Body of pancreas (tissue), 4 donors: ENCODE measurements around the gene CYB5A. TPM values are rescaled to one million over a fixed set of nuclear protein-coding genes. Genes with fewer than 3 reads are reported as not detected.

Experiments used
- ATAC-seq: fragments of 150-250 bp; one replicate; pipeline ENCODE4 v1.9.1; 2016
- DNase-seq, 4 donors: peaks; one replicate each; pipeline ENCODE4 v3.0.0-alpha.2; 2019
- H3K27ac ChIP-seq, 4 donors: fragments of 200-600 bp; sonication (generic); 1 replicate in 3 of 4; 2 replicates in 1 of 4; pipeline versions ENCODE4 v1.5.1 to v1.6.1; 2016 to 2019; ENCODE audit warnings: mild to moderate bottlenecking in 1 of 4, mixed read lengths in 1 of 4, moderate library complexity in 1 of 4
- H3K27me3 ChIP-seq, 2 donors: fragments of 200-600 bp; sonication (generic); one replicate each; pipeline ENCODE4 v1.6.0; 2016; ENCODE audit warnings: mild to moderate bottlenecking in 1 of 2
- H3K36me3 ChIP-seq, 2 donors: fragments of 200-600 bp; sonication (generic); replicated peaks in 1 of 2; 2 replicates each; pipeline ENCODE4 v1.5.1; 2016; ENCODE audit warnings: low read depth in 2 of 2; ENCODE audit not compliant: insufficient read depth in 1 of 2
- H3K4me1 ChIP-seq: fragments of 200-600 bp; sonication (generic); one replicate; pipeline ENCODE4 v1.6.0; 2016
- H3K4me3 ChIP-seq, 2 donors: fragments of 200-600 bp; sonication (generic); 1 replicate in 1 of 2; 2 replicates in 1 of 2; pipeline ENCODE4 v1.5.1; 2016 to 2019
- H3K9me3 ChIP-seq, 3 donors: fragments of 200-600 bp; sonication (generic); 1 replicate in 2 of 3; 2 replicates in 1 of 3; pipeline ENCODE4 v1.5.1; 2016
- CTCF ChIP-seq, 7 experiments: fragments of 450-650 bp in 4 of 7; fragments of 200-600 bp in 3 of 7; sonication (generic) in 3 of 7; IDR thresholded peaks; one replicate each; pipeline ENCODE4 v1.5.1; 2016 to 2019; ENCODE audit warnings: antibody characterized with exemption in 7 of 7
- POLR2A ChIP-seq, 3 donors: fragments of 450-650 bp; IDR thresholded peaks; one replicate each; pipeline ENCODE4 v1.6.1; 2016; ENCODE audit warnings: antibody characterized with exemption in 3 of 3, mild to moderate bottlenecking in 2 of 3
- WGBS, 2 donors: methylation state at CpG; one replicate each; pipeline ENCODE4 v1.1.5; 2017; 5-methylcytosine and 5-hydroxymethylcytosine counted together
- intact Hi-C: fragments of 100-400 bp; cut with DNase I; formaldehyde crosslinking; loops from one replicate; pipeline ENCODE4 v1.15.1; 2023
- total RNA-seq, 2 donors: library from RNA; depleted of rRNA; stranded (reverse); fragments of >200 nt; gene quantifications; one replicate each; pipeline ENCODE4 v1.1.0, GENCODE V29; 2016

Gene CYB5A
- total RNA-seq, 2 donors from 2014 or later: 209 to 264 TPM

- no peak overlapping the region for H3K4me3 ChIP-seq
- intact Hi-C loops: no loop called here
- DNase-seq (no peak), ATAC-seq (no peak)
- TF ChIP-seq CTCF (IDR thresholded peaks at IDR 0.05): no peak
- no peak for TF ChIP-seq POLR2A (IDR thresholded peaks at IDR 0.05)
- peak overlapping the region in 1 of 4 donors; percentile 65 for H3K27ac ChIP-seq
- H3K4me1 ChIP-seq: peaks cover 48% of the 10 kb centered on the region
- no peaks in the 10 kb centered on the region for H3K27me3 ChIP-seq
- H3K36me3 ChIP-seq: peaks cover 0 to 5% of the 10 kb centered on the region in 2 donors
- H3K9me3 ChIP-seq: no peaks in the 10 kb centered on the region
- WGBS, 2 donors: 91 to 92% methylated on average over 6 of the region's 6 CpGs
These were observed 43.6 kb downstream of the CYB5A start for GRCh38 chr18:74248189-74248588.

DNA sequence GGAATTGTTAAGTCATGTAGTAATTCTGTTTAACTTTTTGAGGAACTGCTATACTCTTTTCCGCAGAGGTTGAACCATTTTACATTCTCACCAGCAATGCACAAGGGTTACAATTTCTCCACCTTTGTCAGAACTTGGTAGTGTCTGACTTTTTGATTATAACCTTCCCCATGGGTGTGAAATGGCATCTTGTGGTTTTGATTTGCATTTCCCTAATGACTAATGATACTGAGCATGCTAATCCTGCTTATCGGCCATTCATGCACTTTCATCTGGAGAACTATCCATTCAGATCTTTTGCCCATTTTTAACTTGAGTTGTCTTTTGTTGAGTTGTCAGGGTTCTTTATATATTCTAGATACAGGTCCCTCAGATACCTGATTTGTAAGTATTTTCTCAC, 47.2 kb downstream of the CYB5A start:
- no peaks in the 10 kb centered on the region for H3K27me3 ChIP-seq
- WGBS, 2 donors: 91 to 96% methylated on average over 2 of the region's 2 CpGs
- H3K4me3 ChIP-seq: no peak overlapping the region
- DNase-seq: no peak
- H3K9me3 ChIP-seq: no peaks in the 10 kb centered on the region
- no peak for TF ChIP-seq CTCF (IDR thresholded peaks at IDR 0.05)
- no peaks in the 10 kb centered on the region for H3K36me3 ChIP-seq
- ATAC-seq: no peak
- no peak overlapping the region for H3K27ac ChIP-seq
- intact Hi-C loops: no loop called here
- peaks cover 48% of the 10 kb centered on the region for H3K4me1 ChIP-seq

- 44 to 45% methylated on average over 4 of the region's 4 CpGs for WGBS, 2 donors
- intact Hi-C loops: no loop called here
- no peaks in the 10 kb centered on the region for H3K36me3 ChIP-seq
- DNase-seq (no peak), ATAC-seq (peak; percentile 41)
- no peaks in the 10 kb centered on the region for H3K27me3 ChIP-seq
- peaks cover 35% of the 10 kb centered on the region for H3K4me1 ChIP-seq
- no peak for TF ChIP-seq CTCF (IDR thresholded peaks at IDR 0.05)
- peak overlapping the region; percentile 54 to 77 (median 63) for H3K27ac ChIP-seq
- H3K4me3 ChIP-seq: no peak overlapping the region
- H3K9me3 ChIP-seq: no peaks in the 10 kb centered on the region
These were observed 48.6 kb downstream of the CYB5A start for GRCh38 chr18:74243127-74243526.

- no peaks in the 10 kb centered on the region for H3K36me3 ChIP-seq
- peak overlapping the region; percentile 54 to 77 (median 63) for H3K27ac ChIP-seq
- H3K9me3 ChIP-seq: no peaks in the 10 kb centered on the region
- 19 to 35% methylated on average over 17 of the region's 17 CpGs for WGBS, 2 donors
- H3K4me1 ChIP-seq: peaks cover 35% of the 10 kb centered on the region
- ATAC-seq (peak; percentile 77), DNase-seq (peak; percentile 56 to 78 (median 68))
- no peak overlapping the region for H3K4me3 ChIP-seq
- intact Hi-C loops: no loop called here
- TF ChIP-seq CTCF (IDR thresholded peaks at IDR 0.05) (peak in 2 of 7 experiments; percentile 15 to 45), POLR2A (IDR thresholded peaks at IDR 0.05) (no peak)
- no peaks in the 10 kb centered on the region for H3K27me3 ChIP-seq
These were observed 49.2 kb downstream of the CYB5A start for GRCh38 chr18:74242438-74243096.

DNA sequence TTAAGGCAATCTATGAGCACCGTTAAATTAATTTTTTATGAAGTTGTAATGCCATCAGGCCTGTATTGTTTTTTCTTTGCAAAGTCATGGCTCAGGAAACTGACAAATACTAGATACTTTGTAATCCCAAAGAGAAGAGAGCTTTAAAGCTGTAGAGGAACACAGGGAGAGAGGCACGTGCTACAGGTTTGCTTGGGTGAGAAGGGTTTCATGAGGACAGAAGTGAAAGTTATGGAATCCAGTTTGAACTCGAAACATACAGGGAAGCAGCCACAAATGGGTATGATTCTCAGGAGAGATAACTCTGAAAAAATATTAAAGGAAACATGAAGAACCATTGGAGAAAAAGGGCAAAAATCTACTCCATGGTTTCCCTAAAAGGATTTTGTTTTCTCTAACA, 49.8 kb downstream of the CYB5A start:
- intact Hi-C loops: no loop called here
- TF ChIP-seq POLR2A (IDR thresholded peaks at IDR 0.05): no peak
- TF ChIP-seq CTCF (IDR thresholded peaks at IDR 0.05): no peak
- Histone ChIP-seq H3K4me1 (peaks cover 35% of the 10 kb centered on the region), H3K27ac (peak overlapping the region in 3 of 4 donors; percentile 54 to 77 (median 69)), H3K27me3 (no peaks in the 10 kb centered on the region), H3K36me3 (no peaks in the 10 kb centered on the region), H3K4me3 (no peak overlapping the region), H3K9me3 (no peaks in the 10 kb centered on the region)
- ATAC-seq (no peak), DNase-seq (no peak)
- WGBS, 2 donors: 25 to 36% methylated on average over 3 of the region's 3 CpGs
